NT2/D1 (cell line): Measurements from ENCODE around the gene HK3.

Experiments
- SUZ12 ChIP-seq: IDR thresholded peaks from 2 replicates; pipeline ENCODE4 v1.6.1; 2011; ENCODE audit not compliant: insufficient read length, insufficient read depth; ENCODE audit errors: extremely low read depth
- YY1 ChIP-seq: IDR thresholded peaks from 2 replicates; pipeline ENCODE4 v1.6.1; 2011; ENCODE audit not compliant: insufficient read length, insufficient read depth
- ZNF274 ChIP-seq: IDR thresholded peaks from 2 replicates; pipeline ENCODE4 v1.6.1; 2011; ENCODE audit warnings: mild to moderate bottlenecking, low read depth, low read length

- TF ChIP-seq ZNF274: no peak
- no peak for TF ChIP-seq YY1
- TF ChIP-seq SUZ12: no peak
Measured at GRCh38 chr5:176921714-176922113, 22.6 kb upstream of the HK3 start.
